Neuronal stem cell (in vitro differentiated cells): ENCODE results near the gene GCKR.
"Not testable (repeated sequence)": the region's sequence is repeated elsewhere in the genome, so short reads cannot be mapped to it uniquely, and the experiment has no call there.

Experiments used
- DNase-seq: peaks from one replicate; pipeline ENCODE4 v3.0.0-alpha.2; 2013; ENCODE audit warnings: low spot score
- H2AFZ ChIP-seq: one replicate; pipeline ENCODE4 v1.6.1; 2013; ENCODE audit warnings: mild to moderate bottlenecking, low read length, inconsistent platforms
- H2AK5ac ChIP-seq: 2 replicates; pipeline ENCODE4 v1.6.1; 2013; ENCODE audit warnings: low read depth, mild to moderate bottlenecking, inconsistent platforms, low read length, moderate library complexity, mixed read lengths
- H2BK120ac ChIP-seq: 2 replicates; pipeline ENCODE4 v1.6.1; 2013; ENCODE audit warnings: low read depth, mild to moderate bottlenecking, inconsistent platforms, low read length, moderate library complexity, mixed read lengths
- H2BK12ac ChIP-seq: one replicate; pipeline ENCODE4 v1.6.1; 2013; ENCODE audit warnings: low read length, inconsistent platforms
- H2BK15ac ChIP-seq: 2 replicates; pipeline ENCODE4 v1.6.1; 2013; ENCODE audit warnings: mild to moderate bottlenecking, low read length, inconsistent platforms, mixed read lengths
- H2BK5ac ChIP-seq: one replicate; pipeline ENCODE4 v1.6.1; 2013; ENCODE audit warnings: inconsistent platforms, mild to moderate bottlenecking, low read length, moderate library complexity
- H3K14ac ChIP-seq: one replicate; pipeline ENCODE4 v1.6.1; 2013; ENCODE audit warnings: low read length, inconsistent platforms
- H3K18ac ChIP-seq: 2 replicates; pipeline ENCODE4 v1.6.1; 2013; ENCODE audit warnings: low read length, inconsistent platforms
- H3K23ac ChIP-seq: 2 replicates; pipeline ENCODE4 v1.6.1; 2013; ENCODE audit warnings: low read depth, mild to moderate bottlenecking, mixed read lengths, low read length, inconsistent platforms; ENCODE audit not compliant: poor library complexity
- H3K27ac ChIP-seq: replicated peaks from 3 replicates; pipeline ENCODE4 v1.5.1; 2013; ENCODE audit warnings: low read length, inconsistent platforms
- H3K27me3 ChIP-seq, 3 experiments: 2 replicates each; pipeline ENCODE4 v1.6.1; 2013; ENCODE audit warnings: low read length in 3 of 3, mild to moderate bottlenecking in 2 of 3, inconsistent platforms in 1 of 3, low read depth in 1 of 3, mixed read lengths in 1 of 3, moderate library complexity in 1 of 3; ENCODE audit not compliant: control insufficient read depth in 3 of 3, insufficient read depth in 3 of 3
- H3K36me3 ChIP-seq, 2 donors: replicated peaks in 1 of 2; 2 replicates each; pipeline ENCODE4 v1.6.1; 2013; ENCODE audit warnings: low read length in 2 of 2; ENCODE audit not compliant: control insufficient read depth in 2 of 2, insufficient read depth in 2 of 2
- H3K4ac ChIP-seq: 2 replicates; pipeline ENCODE4 v1.6.1; 2013; ENCODE audit warnings: inconsistent platforms, mild to moderate bottlenecking, low read length, moderate library complexity
- H3K4me1 ChIP-seq, 2 donors: 1 replicate in 1 of 2; 2 replicates in 1 of 2; pipeline ENCODE4 v1.6.1; 2013; ENCODE audit warnings: low read length in 2 of 2, low read depth in 1 of 2; ENCODE audit not compliant: control insufficient read depth in 2 of 2, insufficient read depth in 1 of 2
- H3K4me2 ChIP-seq: one replicate; pipeline ENCODE4 v1.6.1; 2013; ENCODE audit warnings: mild to moderate bottlenecking, low read length, inconsistent platforms; ENCODE audit not compliant: insufficient read depth, poor library complexity, severe bottlenecking
- H3K4me3 ChIP-seq, 2 donors: 2 replicates each; pipeline ENCODE4 v1.5.1; 2013; ENCODE audit warnings: low read length in 2 of 2, mild to moderate bottlenecking in 2 of 2, inconsistent platforms in 1 of 2, moderate library complexity in 1 of 2
- H3K79me1 ChIP-seq: one replicate; pipeline ENCODE4 v1.6.1; 2013; ENCODE audit warnings: low read depth, mild to moderate bottlenecking, inconsistent platforms, low read length, moderate library complexity
- H3K9ac ChIP-seq: one replicate; pipeline ENCODE4 v1.6.1; 2013; ENCODE audit warnings: mild to moderate bottlenecking, low read depth, low read length, inconsistent platforms; ENCODE audit not compliant: poor library complexity
- H3K9me3 ChIP-seq, 2 donors: replicated peaks in 1 of 2; 2 replicates each; pipeline versions ENCODE3 to v1.6.1; 2013; ENCODE audit warnings: low read length in 2 of 2, mild to moderate bottlenecking in 2 of 2, inconsistent platforms in 1 of 2, low read depth in 1 of 2, mixed read lengths in 1 of 2, moderate library complexity in 1 of 2; ENCODE audit not compliant: control insufficient read depth in 2 of 2, insufficient read depth in 1 of 2
- H4K8ac ChIP-seq: one replicate; pipeline ENCODE4 v1.6.1; 2013; ENCODE audit warnings: low read depth, mild to moderate bottlenecking, inconsistent platforms, low read length, moderate library complexity
- H4K91ac ChIP-seq: one replicate; pipeline ENCODE4 v1.6.1; 2013; ENCODE audit warnings: low read length, low read depth, mild to moderate bottlenecking, inconsistent platforms; ENCODE audit not compliant: poor library complexity
- WGBS, 2 donors: extraction: QIAGEN DNeasy Blood & Tissue Kit; methylation state at CpG; one replicate each; pipeline ENCODE4 v1.1.7; 2013; ENCODE audit warnings: missing lambda C conversion rate in 2 of 2, mixed read lengths in 1 of 2; ENCODE audit not compliant: insufficient read length in 2 of 2, insufficient replicate concordance in 1 of 2; ENCODE audit errors: extremely low coverage in 2 of 2; 5-methylcytosine and 5-hydroxymethylcytosine counted together

GCKR gene

DNA sequence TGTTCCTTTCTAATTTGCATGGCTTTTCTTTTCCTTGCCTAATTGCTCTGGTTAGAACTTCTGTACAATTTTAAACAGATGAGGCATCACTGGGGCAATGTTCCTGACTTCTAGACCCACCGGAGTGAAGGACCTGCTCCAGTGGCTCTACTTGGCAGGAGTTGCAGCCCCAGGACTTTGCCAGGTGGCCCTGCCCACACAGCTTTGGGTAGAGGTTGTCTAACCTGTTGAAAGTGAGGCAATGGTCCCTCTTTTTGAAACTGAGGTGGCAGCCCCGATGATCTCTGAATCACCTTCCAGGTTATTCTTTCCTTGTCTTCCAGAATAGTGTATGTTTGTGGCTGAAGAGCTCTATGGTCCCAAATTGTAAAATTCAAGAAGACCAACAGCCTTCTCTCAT, 56.3 kb downstream of the GCKR start:
- H3K36me3 ChIP-seq = no peaks in the 10 kb centered on the region
- no CpG with 5 or more reads among the region's 2 CpGs for WGBS, 2 donors
- H2BK5ac ChIP-seq = no peak overlapping the region
- H2BK12ac ChIP-seq = no peak overlapping the region
- H3K4me2 ChIP-seq = no peak overlapping the region
- DNase-seq = no peak
- H3K23ac ChIP-seq = no peak overlapping the region
- no peak overlapping the region for H4K91ac ChIP-seq
- no peak overlapping the region for H2AK5ac ChIP-seq
- no peaks in the 10 kb centered on the region for H3K9me3 ChIP-seq
- H2BK120ac ChIP-seq = no peak overlapping the region
- no peak overlapping the region for H2BK15ac ChIP-seq
- no peaks in the 10 kb centered on the region for H3K79me1 ChIP-seq
- H3K27me3 ChIP-seq = no peaks in the 10 kb centered on the region
- no peak overlapping the region for H3K9ac ChIP-seq
- no peak overlapping the region for H3K27ac ChIP-seq
- no peak overlapping the region for H3K4me3 ChIP-seq
- no peak overlapping the region for H3K14ac ChIP-seq
- no peak overlapping the region for H3K18ac ChIP-seq
- H2AFZ ChIP-seq = no peak overlapping the region
- H3K4me1 ChIP-seq = no peaks in the 10 kb centered on the region
- no peak overlapping the region for H4K8ac ChIP-seq
- no peak overlapping the region for H3K4ac ChIP-seq

DNA sequence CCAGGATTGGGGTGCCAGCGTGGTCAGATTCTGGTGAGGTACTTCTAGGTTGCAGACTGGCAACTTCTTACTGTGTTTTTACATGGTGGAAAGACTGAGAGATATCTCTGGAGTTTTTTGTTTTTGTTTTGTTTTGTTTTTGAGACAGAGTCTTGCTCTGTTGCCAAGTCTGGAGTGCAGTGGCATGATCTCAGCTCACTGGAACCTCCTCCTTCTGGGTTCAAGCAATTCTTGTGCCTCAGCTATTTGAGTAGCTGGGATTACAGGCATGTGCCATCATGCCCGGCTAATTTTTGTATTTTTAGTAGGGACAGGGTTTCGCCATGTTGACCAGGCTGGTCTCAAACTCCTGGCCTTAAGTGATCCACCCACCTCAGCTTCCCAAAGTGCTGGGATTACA, 57.8 kb downstream of the GCKR start:
- not testable (repeated sequence) for H3K4me2 ChIP-seq, H4K91ac ChIP-seq, H3K79me1 ChIP-seq, H3K4me3 ChIP-seq, H2BK5ac ChIP-seq, H3K27ac ChIP-seq, H3K27me3 ChIP-seq, H3K9ac ChIP-seq, H3K9me3 ChIP-seq, H2AK5ac ChIP-seq, H2BK120ac ChIP-seq, H2BK15ac ChIP-seq, H2AFZ ChIP-seq, H3K18ac ChIP-seq, DNase-seq, H3K14ac ChIP-seq, H3K36me3 ChIP-seq, H2BK12ac ChIP-seq, H3K4me1 ChIP-seq, H4K8ac ChIP-seq, H3K4ac ChIP-seq, H3K23ac ChIP-seq
- no CpG with 5 or more reads among the region's 3 CpGs for WGBS, 2 donors

DNA sequence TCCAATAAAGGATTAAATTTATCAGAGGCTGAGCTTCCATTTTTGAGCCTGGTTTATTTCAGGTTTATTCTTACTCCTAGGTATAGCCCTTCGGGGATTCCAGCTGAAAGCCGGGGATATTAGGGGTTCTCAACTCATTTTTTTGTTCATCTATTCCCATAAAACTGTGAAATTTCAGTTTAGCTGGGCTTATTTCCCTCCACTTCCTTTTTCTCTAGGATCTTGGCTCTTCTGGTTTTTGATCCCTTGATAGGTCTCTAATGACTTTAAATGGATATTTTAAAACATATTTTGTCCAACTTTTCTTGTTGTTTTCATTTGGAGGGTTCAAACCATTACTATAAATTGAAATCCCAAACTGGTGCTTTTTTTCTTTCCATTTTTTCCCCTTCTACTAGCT, 62.6 kb downstream of the GCKR start:
- WGBS, 2 donors = no CpG with 5 or more reads among the region's 2 CpGs
- no peaks in the 10 kb centered on the region for H3K4me1 ChIP-seq
- no peak overlapping the region for H3K18ac ChIP-seq
- no peak overlapping the region for H2AFZ ChIP-seq
- no peaks in the 10 kb centered on the region for H3K27me3 ChIP-seq
- H2BK120ac ChIP-seq = no peak overlapping the region
- H3K27ac ChIP-seq = no peak overlapping the region
- no peaks in the 10 kb centered on the region for H3K79me1 ChIP-seq
- no peak overlapping the region for H4K8ac ChIP-seq
- H2BK12ac ChIP-seq = no peak overlapping the region
- H3K4ac ChIP-seq = no peak overlapping the region
- DNase-seq = no peak
- H3K36me3 ChIP-seq = no peaks in the 10 kb centered on the region
- no peak overlapping the region for H2AK5ac ChIP-seq
- no peak overlapping the region for H3K9ac ChIP-seq
- no peak overlapping the region for H2BK15ac ChIP-seq
- no peak overlapping the region for H4K91ac ChIP-seq
- H2BK5ac ChIP-seq = no peak overlapping the region
- no peaks in the 10 kb centered on the region for H3K9me3 ChIP-seq
- no peak overlapping the region for H3K4me2 ChIP-seq
- H3K14ac ChIP-seq = no peak overlapping the region
- H3K23ac ChIP-seq = no peak overlapping the region
- no peak overlapping the region for H3K4me3 ChIP-seq

DNA sequence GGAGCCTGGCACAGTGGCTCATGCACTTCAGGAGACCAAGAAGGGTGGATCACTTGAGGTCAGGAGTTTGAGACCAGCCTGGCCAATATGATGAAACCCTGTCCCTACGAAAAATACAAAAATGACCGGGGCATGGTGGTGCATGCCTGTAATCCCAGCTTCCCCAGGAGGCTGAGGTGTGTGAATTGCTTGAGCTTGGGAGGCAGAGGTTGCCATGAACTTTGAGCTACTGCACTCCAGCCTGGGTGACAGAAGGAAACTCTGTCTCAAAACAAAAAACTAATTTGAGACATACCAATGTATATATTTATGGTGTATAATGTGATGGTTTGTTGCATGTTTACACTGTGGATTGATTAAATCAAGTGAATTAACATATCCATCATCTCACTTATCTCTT, 64.4 kb downstream of the GCKR start:
- Histone ChIP-seq H3K18ac (no peak overlapping the region), H3K36me3 (no peaks in the 10 kb centered on the region), H3K9ac (no peak overlapping the region), H4K8ac (no peak overlapping the region), H3K4me1 (no peaks in the 10 kb centered on the region), H3K27me3 (peaks cover 0 to 6% (median 0%) of the 10 kb centered on the region in 3 experiments), H2BK120ac (no peak overlapping the region), H3K9me3 (no peaks in the 10 kb centered on the region), H2BK5ac (no peak overlapping the region), H3K4me3 (no peak overlapping the region), H3K23ac (no peak overlapping the region), H4K91ac (no peak overlapping the region), H2BK12ac (no peak overlapping the region), H3K79me1 (no peaks in the 10 kb centered on the region), H3K14ac (no peak overlapping the region), H2AFZ (no peak overlapping the region), H3K27ac (no peak overlapping the region), H3K4me2 (no peak overlapping the region), H3K4ac (no peak overlapping the region), H2AK5ac (no peak overlapping the region), H2BK15ac (no peak overlapping the region)
- no CpG with 5 or more reads among the region's 2 CpGs for WGBS, 2 donors
- DNase-seq = no peak
